GM12878 (cell line): Measurements from ENCODE around the gene TEKT1.

Source experiments
- CREM ChIP-seq: IDR thresholded peaks from 2 replicates; pipeline ENCODE4 v1.6.1; 2014; ENCODE audit warnings: antibody characterized with exemption, low read depth
- KDM1A ChIP-seq: fragments of 200-600 bp; sonication (generic); IDR thresholded peaks from 2 replicates; pipeline ENCODE4 v1.6.1; 2016; ENCODE audit warnings: borderline replicate concordance

- TF ChIP-seq KDM1A (no peak), CREM (no peak)
These were observed 15.8 kb downstream of the TEKT1 start for GRCh38 chr17:6815775-6816174.
